A673 (cell line): Measurements from ENCODE around the gene PRKCA. TPM values are rescaled to one million over a fixed set of nuclear protein-coding genes. Genes with fewer than 3 reads are reported as not detected.

Experiments used
- BruUV-seq: library from RNA; stranded (reverse); fragments of 400-500 nt; replicated peaks from 2 replicates; lab custom pipeline; 2021; lab: Mats Ljungman, UMichigan
- CTCF ChIA-PET: fragments of 300-600 bp; sonication (Branson Sonifier 250); formaldehyde crosslinking; loops from one replicate; lab custom pipeline; 2022; ENCODE audit warnings: antibody characterized with exemption; lab: Charles Lee
- POLR2A ChIA-PET: fragments of 300-600 bp; sonication (Branson Sonifier 250); formaldehyde crosslinking; loops from one replicate; lab custom pipeline; 2022; ENCODE audit warnings: antibody characterized with exemption; ENCODE audit not compliant: low non-redundant PET; lab: Charles Lee
- DNase-seq: peaks from one replicate; pipeline ENCODE4 v3.0.0-alpha.2; 2015; ENCODE audit warnings: low spot score
- H3K27ac ChIP-seq: fragments of 200-600 bp; sonication (generic); 2 replicates; pipeline ENCODE4 v1.5.1; 2016; ENCODE audit warnings: mixed run types, low read depth, mild to moderate bottlenecking, mixed read lengths, antibody characterized with exemption, low read length; ENCODE audit not compliant: poor library complexity, severe bottlenecking
- H3K27me3 ChIP-seq: fragments of 200-600 bp; sonication (generic); replicated peaks from 2 replicates; pipeline ENCODE4 v1.6.1; 2017; ENCODE audit warnings: mixed run types, low read depth, mild to moderate bottlenecking, mixed read lengths, antibody characterized with exemption, low read length; ENCODE audit not compliant: insufficient read depth, poor library complexity
- H3K36me3 ChIP-seq: fragments of 200-600 bp; sonication (generic); 2 replicates; pipeline ENCODE4 v1.6.1; 2016; ENCODE audit warnings: mixed run types, mild to moderate bottlenecking, mixed read lengths, antibody characterized with exemption, low read length; ENCODE audit not compliant: insufficient read depth, poor library complexity, severe bottlenecking
- H3K4me1 ChIP-seq: fragments of 200-600 bp; sonication (generic); 2 replicates; pipeline ENCODE4 v1.6.1; 2017; ENCODE audit warnings: mixed run types, mild to moderate bottlenecking, mixed read lengths, antibody characterized with exemption, low read length; ENCODE audit not compliant: insufficient read depth, poor library complexity, severe bottlenecking
- H3K4me3 ChIP-seq: fragments of 200-600 bp; sonication (generic); 2 replicates; pipeline ENCODE4 v1.5.1; 2016; ENCODE audit warnings: low read depth, mixed run types, mild to moderate bottlenecking, mixed read lengths, low read length; ENCODE audit not compliant: poor library complexity, severe bottlenecking
- H3K9me3 ChIP-seq: fragments of 200-600 bp; sonication (generic); 2 replicates; pipeline ENCODE4 v1.6.1; 2016; ENCODE audit warnings: mixed run types, low read depth, mild to moderate bottlenecking, mixed read lengths, antibody characterized with exemption, low read length; ENCODE audit not compliant: poor library complexity, severe bottlenecking
- CTCF ChIP-seq: fragments of 300-800, 200-600 bp; sonication (generic); conservative IDR thresholded peaks from 2 replicates; pipeline ENCODE4 v1.5.1; 2017; ENCODE audit warnings: low read depth, mild to moderate bottlenecking, antibody characterized with exemption, low read length, moderate library complexity, mixed read lengths
- EZH2 ChIP-seq: fragments of 200-600 bp; sonication (generic); IDR thresholded peaks from 2 replicates; pipeline ENCODE4 v1.6.1; 2017; ENCODE audit warnings: borderline replicate concordance, low read depth, mild to moderate bottlenecking, mixed read lengths, antibody characterized with exemption, low read length; ENCODE audit not compliant: poor library complexity, severe bottlenecking
- intact Hi-C: fragments of 100-400 bp; cut with micrococcal nuclease; formaldehyde crosslinking; loops from one replicate; pipeline ENCODE4 v1.10.0; 2022; ENCODE audit not compliant: unreplicated experiment
- total RNA-seq: library from RNA; stranded (reverse); gene quantifications from 2 replicates; pipeline ENCODE4 v1.2.3, GENCODE V29; 2021

Gene PRKCA
- total RNA-seq, 1 experiment from 2014 or later: 16.3 TPM

GRCh38 chr17:66416207-66416940, 114.0 kb downstream of the PRKCA start:
- Histone ChIP-seq H3K27ac (no peak overlapping the region), H3K4me1 (no peaks in the 10 kb centered on the region), H3K4me3 (no peak overlapping the region), H3K36me3 (no peaks in the 10 kb centered on the region), H3K9me3 (no peaks in the 10 kb centered on the region), H3K27me3 (no peaks in the 10 kb centered on the region)
- BruUV-seq: no TSS peak
- POLR2A ChIA-PET: no interaction called here
- no peak for TF ChIP-seq EZH2
- no peak for TF ChIP-seq CTCF
- no peak for DNase-seq
- CTCF ChIA-PET: no interaction called here
- intact Hi-C loops: no loop called here

- CTCF ChIA-PET: no interaction called here
- Histone ChIP-seq H3K4me3 (no peak overlapping the region), H3K27me3 (no peaks in the 10 kb centered on the region), H3K4me1 (no peaks in the 10 kb centered on the region), H3K27ac (no peak overlapping the region), H3K9me3 (no peaks in the 10 kb centered on the region), H3K36me3 (no peaks in the 10 kb centered on the region)
- POLR2A ChIA-PET: no interaction called here
- intact Hi-C loops: no loop called here
- BruUV-seq: no TSS peak
- no peak for DNase-seq
- TF ChIP-seq CTCF (no peak), EZH2 (no peak)
Measured at GRCh38 chr17:66417300-66417719, 114.9 kb downstream of the PRKCA start.

- DNase-seq: no peak
- CTCF ChIA-PET: no interaction called here
- TF ChIP-seq EZH2 (no peak), CTCF (no peak)
- Histone ChIP-seq H3K9me3 (no peaks in the 10 kb centered on the region), H3K27me3 (no peaks in the 10 kb centered on the region), H3K27ac (no peak overlapping the region), H3K36me3 (no peaks in the 10 kb centered on the region), H3K4me1 (peaks cover 10% of the 10 kb centered on the region), H3K4me3 (no peak overlapping the region)
- BruUV-seq: no TSS peak
- POLR2A ChIA-PET: no interaction called here
- intact Hi-C loops: loop anchor here (10.0 kb wide), 1 partner anchor 116 kb away; the partner anchor contains the start of gene PRKCA
Measured at GRCh38 chr17:66420961-66421371, 118.6 kb downstream of the PRKCA start.
